GM10266 (cell line): ENCODE results near the gene OPCML.

ENCODE experiments used
- DNase-seq: peaks from one replicate; pipeline ENCODE4 v3.0.0; 2012; ENCODE audit errors: extremely low spot score
- CTCF ChIP-seq: IDR thresholded peaks from 2 replicates; pipeline ENCODE4 v1.5.1; 2012; ENCODE audit warnings: mild to moderate bottlenecking, low read depth; ENCODE audit not compliant: control insufficient read depth, insufficient read depth; ENCODE audit errors: missing control alignments

Gene OPCML

GRCh38 chr11:132840660-132841059 is 691.6 kb downstream of the OPCML start:
- DNase-seq, result no peak
- no peak for TF ChIP-seq CTCF

- TF ChIP-seq CTCF, result no peak
- no peak for DNase-seq
Observed at GRCh38 chr11:132840191-132840590, 692.1 kb downstream of the OPCML start.

- no peak for DNase-seq
- TF ChIP-seq CTCF, result no peak
Observed at GRCh38 chr11:132839236-132839945, 692.9 kb downstream of the OPCML start.

- TF ChIP-seq CTCF, result no peak
- DNase-seq, result no peak
Observed at GRCh38 chr11:132838627-132839026, 693.7 kb downstream of the OPCML start.

- no peak for DNase-seq
- no peak for TF ChIP-seq CTCF
Observed at GRCh38 chr11:132831272-132831671, 701.0 kb downstream of the OPCML start.

GRCh38 chr11:132824642-132825041 is 707.7 kb downstream of the OPCML start:
- no peak for DNase-seq
- TF ChIP-seq CTCF, result no peak

- no peak for DNase-seq
- TF ChIP-seq CTCF, result no peak
Observed at GRCh38 chr11:132822276-132822675, 710.0 kb downstream of the OPCML start.
